COLO668 (cell line): ENCODE measurements around the gene FUNDC2.

Experiments used
- DNase-seq: peaks from one replicate; lab custom pipeline; 2025; ENCODE audit not compliant: unreplicated experiment; lab: John Stamatoyannopoulos, UW

The FUNDC2 gene

GRCh38 chrX:155023907-155024833 lies 2.5 kb upstream of the FUNDC2 start:
- DNase-seq, result no peak

- DNase-seq, result no peak
Observed at GRCh38 chrX:155026420-155026726, 271 bp upstream of the FUNDC2 start.

DNA sequence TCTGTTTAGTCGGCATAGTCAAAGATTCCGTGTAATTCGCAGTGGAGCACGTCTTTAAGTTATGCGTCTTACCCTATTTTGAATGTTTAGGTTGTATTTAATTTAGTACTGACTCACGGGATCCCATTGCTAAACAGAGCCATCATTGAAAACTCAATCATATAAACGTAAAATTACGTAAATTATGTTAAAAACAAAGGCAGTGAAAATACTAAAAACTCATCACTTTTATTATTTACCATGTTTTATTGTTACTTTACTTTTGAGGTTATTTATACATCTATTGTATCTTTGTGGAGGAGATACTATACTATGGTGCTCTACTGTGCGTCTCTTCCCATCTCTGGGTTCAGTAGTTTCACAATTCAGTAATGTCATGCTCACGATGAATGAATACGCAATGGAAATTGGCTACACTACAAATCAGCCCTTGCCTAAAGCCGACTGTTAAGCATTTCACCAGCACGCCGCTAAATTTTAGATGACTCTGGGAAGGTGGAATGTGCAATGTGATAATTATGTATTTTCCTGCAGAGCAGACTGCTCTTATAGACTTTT lies 944 bp downstream of the FUNDC2 start:
- DNase-seq, result no peak

GRCh38 chrX:155028129-155028528 lies 1.5 kb downstream of the FUNDC2 start:
- DNase-seq, result no peak

GRCh38 chrX:155028877-155029291 lies 2.2 kb downstream of the FUNDC2 start:
- no peak for DNase-seq

GRCh38 chrX:155031657-155032056 lies 5.0 kb downstream of the FUNDC2 start:
- DNase-seq, result no peak

GRCh38 chrX:155035688-155036087 lies 9.0 kb downstream of the FUNDC2 start:
- no peak for DNase-seq

GRCh38 chrX:155046129-155046810 lies 19.6 kb downstream of the FUNDC2 start:
- DNase-seq, result no peak

DNA sequence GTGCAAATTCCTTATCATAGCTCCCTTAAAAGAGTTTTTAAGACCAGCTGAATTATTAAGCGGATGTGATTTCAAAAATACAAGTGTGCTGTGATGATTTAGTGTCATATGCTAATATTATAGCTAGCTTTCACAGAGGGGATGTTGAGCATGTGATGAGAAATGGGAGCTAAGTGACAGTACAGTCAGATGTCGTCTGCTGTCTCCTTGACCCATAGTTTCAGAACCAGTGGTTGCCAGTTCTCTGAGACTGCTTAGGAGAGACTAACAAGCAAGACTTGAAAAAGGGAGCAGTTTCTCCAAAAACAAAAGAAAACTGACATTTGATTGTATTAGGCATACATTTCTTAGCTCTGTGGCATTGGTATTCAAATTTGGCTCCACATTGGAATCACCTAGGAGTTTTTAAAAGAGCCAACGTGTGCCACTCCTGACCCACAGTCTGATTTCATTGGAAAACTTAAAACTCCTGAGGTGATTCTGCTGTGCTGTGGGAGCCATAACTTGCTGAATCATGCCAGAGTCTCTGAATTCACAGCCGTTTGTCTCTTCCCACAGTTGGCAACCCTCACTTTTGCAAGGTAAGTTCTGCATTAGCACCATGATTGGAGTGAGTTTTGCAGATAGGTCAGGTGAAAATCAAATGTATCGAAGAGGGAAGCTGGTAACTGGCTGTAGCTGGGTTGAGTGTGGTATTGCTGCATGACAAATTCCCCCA lies 20.3 kb downstream of the FUNDC2 start:
- no peak for DNase-seq

DNA sequence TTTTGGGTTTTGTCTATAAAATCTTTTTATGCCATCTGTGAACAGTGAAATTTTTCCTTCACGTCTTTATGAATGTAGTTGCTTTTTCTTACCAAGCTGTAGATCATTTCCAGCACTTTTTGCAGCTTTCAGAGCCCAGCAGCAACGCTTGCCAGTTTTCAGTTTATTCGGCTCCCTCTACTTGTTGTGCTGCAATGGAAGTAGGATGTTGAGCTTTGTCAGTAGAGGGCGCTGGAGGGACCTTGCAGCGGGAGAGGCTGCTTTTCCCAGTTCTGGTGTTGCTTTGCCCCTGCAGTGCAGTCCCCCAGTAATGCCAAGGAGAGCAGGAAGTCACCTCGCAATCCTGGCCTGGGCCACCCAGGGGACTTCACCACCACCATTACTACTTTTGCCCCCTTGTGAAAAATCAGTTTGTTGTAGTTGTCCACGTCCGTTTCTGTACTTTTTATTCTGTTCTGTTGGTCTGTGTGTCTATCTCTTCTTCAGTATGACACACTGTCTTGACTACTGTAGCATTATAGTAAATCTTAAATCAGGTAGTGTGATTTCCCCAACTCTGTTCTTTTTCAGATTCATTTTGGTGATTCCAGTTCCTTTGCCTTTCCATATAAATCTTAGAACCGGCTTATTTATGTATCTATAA lies 22.5 kb downstream of the FUNDC2 start:
- peak; percentile 52 for DNase-seq

DNA sequence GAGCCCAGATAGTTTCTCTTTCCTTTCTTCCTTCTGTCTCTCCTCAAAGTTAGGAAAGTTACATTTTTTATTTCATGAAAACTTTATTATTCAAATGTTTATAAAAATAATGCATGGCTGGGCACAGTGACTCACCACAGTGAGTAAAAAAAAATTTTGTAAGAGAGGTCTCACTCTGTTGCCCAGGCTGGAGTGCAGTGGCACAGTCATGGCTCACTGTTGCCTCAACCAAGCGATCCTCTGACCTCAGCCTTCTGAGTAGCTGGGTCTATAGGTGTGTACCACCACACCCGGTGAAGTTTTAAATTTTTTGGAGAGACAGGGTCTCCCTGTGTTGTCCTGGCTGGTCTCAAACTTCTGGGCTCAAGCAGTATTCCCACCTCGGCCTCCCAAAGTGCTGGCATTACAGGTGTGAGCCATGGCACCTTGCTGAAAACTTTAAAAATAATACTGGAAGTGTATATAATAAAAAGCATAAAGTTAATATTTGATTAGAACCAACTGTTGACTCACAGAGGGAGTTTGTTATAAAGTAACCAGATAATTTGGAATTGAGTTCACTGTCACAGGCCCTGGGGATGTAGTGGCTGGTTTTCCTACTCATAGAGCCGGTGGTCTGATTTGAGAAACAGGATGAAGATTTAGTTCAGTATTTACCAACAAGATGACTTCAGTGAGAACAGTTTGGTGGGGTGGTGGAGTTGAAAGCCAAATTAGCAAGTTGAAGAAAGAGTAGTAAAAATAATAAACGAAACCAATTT lies 26.3 kb downstream of the FUNDC2 start:
- DNase-seq, result no peak

DNA sequence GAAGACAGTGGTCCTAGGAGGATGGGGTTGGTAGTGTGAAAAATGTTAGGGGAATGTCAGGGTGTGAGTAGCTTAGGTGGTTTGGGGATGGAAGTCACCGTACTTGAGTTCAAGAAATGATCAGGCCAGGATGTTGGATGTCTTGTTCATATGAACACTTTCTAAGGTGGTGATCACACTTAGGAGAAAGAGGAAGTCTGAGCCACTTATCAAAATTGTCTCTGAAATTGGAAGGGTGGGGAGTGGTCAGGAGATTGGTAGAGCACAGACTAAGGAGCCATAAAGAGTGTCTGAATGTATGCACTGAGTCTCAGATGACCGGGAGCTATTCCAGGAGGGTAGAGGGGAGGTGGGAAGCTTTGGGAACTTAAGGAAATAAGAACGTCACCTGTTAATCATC lies 27.0 kb downstream of the FUNDC2 start:
- DNase-seq, result no peak

- DNase-seq, result no peak
Observed at GRCh38 chrX:155054255-155054654, 27.6 kb downstream of the FUNDC2 start.

DNA sequence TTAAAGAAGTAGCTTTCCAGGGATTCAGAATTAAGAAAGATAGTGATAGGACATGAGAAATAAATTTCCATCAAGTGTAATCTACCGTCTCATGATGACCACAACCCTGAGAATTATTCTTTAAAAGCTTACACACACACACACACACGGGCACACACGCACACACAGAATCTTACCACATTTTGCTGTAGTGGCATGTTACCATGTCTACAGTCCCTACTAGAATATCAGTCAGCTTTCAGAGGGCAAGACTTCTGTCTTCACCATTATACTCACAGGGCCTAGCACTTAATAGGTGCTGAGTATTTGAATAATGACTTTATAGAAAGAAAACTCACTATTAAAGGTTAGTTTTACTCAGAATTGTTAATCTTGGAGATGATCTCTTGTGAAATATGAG lies 28.9 kb downstream of the FUNDC2 start:
- DNase-seq, result no peak

DNA sequence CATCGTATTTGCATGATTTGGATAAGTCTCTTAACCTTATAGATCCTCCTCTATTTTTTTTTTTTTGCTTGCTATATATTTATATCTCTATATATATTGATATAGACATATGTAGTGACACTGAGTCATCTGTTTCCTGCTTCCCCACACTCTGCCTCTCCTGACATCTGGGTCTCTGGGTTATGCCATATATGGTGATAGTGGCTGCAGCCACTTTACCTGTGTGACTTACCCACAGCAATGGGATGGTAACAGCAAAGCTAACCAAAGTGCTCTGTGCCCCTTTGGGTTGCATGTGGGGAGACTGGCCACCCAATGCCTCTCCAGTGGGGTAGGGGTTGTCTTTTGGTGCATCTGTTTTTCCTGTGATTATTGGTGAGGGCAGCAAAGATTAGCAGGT lies 29.8 kb downstream of the FUNDC2 start:
- no peak for DNase-seq

- DNase-seq, result peak; percentile 56
Observed at GRCh38 chrX:155056877-155057792, 30.5 kb downstream of the FUNDC2 start.

DNA sequence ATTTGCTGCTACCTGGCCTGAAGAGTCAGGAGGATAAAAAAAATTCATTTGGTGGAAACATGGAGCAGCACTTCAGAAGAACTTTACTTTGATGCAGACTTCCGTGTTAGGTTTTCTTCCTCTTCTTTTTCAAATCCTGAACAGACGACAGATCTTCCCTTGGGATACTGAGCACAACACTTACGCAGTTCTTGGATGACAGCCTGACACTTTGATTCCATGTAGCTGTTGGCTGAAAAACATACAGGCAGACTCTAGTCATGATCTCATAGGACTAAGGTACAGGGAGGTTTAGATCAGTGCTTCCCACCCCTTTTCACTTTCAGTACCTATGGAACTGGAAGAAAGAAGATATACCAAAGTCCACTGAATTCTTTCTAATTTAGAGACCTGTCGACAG lies 35.1 kb downstream of the FUNDC2 start:
- no peak for DNase-seq

DNA sequence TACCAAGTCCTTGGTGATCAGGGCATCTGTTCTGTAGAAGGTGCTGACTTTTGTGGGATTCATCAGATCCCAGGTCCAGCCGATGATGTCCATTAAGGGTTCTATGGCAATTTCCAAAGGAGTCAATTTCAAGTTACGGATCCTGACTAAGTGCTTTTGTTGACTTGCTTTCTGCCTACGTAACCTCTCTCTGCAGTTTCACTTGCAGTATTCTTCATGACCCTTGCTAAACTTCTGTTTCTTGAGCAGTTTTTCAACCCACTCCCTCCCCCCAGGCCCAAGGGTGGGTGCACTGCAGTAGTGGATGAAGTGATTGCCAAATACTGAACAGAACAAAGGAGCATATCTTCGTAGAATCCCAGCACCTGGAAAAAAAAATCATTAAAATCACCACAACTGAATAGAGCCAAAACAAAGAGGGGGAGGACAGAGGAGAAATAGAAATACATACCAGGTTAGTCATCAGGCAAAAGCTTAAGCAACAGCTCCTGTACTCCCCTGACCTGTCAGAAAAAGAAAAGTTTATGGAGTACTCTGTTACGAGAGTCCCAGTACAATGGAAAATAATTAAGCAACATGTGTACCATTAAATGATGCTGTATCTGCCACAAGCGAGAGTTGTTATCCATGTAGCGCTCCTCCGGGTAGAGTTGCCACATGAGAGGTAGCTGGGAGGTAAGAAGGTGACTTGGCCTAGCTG lies 38.5 kb downstream of the FUNDC2 start:
- DNase-seq, result no peak

GRCh38 chrX:155068165-155068564 lies 41.5 kb downstream of the FUNDC2 start:
- DNase-seq, result peak; percentile 8
